Cortex of kidney (tissue), 1 donor: ENCODE results near the gene NDEL1.

ENCODE experiments used
- DNase-seq: peaks from one replicate; lab custom pipeline; 2025; lab: John Stamatoyannopoulos, UW

Gene NDEL1

DNA sequence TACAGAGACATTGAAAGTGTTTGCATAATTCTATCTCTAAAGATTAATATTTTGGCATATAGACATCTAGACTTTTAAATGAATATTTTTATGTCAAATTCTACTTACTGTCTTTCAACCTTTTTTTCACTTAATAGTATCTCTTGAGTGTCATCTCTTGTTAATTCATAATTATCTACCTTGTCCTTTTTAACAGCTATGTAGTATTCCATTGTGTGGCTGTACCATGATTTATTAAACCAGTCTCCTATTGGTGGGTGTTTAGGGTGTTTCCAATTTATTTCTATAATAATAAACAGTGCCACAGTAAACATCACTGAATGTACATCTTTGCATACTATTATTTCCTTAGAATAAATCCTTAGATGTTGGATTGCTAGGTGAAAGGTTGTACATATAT, 21.7 kb upstream of the NDEL1 start:
- no peak for DNase-seq

DNA sequence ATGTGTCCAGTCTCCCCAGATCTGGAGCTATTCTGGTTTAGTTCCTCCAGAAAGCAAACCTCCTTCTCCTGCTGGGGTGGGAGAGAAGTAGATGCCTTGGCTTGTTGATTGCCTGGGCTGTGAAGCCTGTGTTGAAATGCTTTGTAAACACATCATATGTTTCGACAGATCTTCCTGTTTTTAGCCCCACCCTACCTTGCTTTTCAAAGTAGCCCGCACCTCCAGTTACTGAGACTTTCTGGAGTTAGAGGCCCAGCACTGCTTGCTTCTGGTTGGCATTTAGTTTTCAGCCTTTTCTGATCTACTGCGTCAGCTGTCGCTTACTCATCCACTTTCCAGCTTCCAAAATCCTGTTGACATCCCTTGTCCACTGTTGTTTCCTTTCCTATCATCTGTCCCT, 17.9 kb upstream of the NDEL1 start:
- DNase-seq = no peak

DNA sequence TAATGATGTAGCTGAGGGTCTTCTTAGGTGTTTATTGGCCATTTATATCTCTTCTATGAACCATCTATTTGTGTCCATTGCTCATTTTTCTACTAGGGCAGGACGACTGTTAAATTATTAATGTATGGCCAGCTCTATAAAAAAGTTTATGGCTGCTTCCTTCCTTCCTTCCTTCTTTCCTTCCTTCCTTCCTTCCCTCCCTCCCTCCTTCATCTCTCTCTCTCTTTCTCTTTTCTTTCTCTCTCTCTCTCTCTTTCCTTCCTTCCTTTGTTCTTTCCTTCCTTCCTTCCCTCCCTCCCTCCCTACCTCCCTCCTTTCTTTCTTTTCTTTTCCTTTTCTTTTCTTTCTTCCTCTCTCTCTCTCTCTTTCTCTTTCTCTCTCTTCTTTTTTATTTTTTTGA, 17.2 kb upstream of the NDEL1 start:
- no peak for DNase-seq

DNA sequence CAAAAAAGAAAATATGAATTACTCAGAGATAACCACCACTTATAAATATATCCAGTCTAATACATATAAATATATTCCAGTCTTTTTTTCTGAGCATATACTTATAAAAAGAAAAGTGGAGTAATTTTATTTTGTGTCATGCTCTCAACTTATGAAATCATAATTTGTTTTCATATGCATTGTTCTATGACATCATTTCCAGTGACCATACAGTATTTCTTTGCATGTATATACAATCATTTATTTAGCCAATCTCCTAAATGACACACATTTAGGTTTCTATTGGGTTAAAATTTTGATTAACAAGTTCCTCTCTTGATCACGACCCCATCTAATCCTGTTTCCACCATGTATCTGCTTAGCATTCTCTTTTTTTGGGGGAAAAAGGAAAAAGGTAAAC, 16.4 kb upstream of the NDEL1 start:
- DNase-seq = no peak

DNA sequence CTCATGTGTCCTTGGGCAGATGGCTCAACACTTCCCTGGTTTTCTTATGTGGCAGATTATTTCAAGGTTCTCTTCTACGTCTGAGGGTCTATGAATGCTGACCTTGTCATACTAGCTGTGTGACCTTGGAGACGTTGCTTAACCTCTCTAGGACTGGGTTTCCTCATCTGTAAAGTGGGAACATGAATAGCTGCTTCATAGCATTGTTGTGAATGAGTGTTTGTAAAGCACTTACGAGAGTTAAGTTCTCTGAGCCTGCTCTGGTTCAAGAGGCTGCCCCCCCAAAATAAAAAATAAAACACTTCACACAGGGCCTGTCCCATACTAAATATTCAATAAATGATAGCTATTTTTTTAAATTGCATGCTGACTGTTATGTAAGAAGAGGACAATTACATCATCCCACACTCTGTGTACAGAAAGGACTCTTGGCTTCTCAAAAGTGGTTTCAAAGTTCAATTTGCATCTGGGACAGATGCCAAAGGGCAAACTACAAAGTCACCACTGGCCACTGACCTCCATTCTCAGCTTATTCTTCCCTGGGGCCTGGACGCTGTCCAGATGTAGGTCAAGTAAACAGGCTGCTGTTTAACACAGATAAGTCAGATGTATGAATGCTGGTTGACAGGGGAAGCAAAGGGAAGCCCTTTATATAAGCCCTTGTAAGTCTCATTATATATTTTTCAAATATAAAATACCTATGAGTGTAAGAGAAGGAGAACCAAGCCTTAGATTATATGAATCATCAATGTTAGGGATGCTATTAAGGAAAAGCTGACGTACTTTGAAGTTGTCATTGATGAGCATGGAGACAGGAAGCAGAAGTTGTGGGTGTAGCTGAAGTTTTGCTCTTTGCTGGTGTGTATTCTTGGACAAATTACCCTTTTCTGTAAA, 15.4 kb upstream of the NDEL1 start:
- DNase-seq = no peak

DNA sequence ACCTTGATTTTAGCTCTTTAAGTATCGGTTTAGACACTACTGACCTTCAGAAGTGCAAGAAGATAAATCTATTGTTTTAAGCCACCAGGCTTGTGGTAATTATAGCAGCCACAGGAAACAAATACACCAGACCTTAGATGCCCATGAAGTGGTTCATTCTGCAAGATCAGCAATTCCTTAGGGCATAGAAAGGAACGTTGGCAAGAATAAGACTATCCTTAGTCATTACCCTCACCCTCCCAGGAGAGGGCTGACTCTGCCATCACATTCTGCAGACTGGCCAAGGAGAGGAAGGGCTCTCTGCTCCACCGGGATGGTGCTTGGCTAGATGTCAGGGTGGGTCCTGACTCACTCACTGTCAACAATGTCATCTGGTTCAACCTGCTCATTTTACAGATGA, 14.1 kb upstream of the NDEL1 start:
- DNase-seq = no peak

DNA sequence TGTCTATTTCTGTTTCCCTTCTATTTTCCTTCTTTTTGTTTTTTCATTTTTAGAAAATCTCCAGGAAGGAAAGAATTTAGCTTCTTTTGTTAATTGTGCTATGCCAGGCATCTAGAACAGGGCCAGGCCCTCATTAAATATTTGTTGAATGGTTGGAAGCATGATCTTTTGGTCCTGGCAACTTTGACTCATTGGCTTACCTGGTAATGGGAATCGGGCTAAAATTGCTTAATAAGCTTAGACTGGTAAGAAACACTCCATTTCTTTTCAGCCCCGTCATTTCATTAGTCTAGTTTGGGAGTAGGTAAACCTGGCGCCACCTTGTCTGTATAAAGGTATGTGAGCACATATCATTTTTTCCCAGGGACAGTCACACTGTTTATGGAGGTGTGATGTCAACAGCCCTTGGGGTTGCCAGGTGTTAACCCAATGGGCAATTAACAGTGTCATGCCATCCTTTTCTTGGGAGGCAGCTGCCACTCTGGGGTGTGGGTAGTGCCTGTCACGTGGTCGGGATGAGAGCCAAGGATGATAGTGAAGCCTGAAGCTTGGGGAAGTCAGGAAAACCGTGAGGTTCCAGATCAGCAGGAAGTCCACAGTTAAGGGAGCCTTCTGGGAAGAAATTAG, 9.5 kb upstream of the NDEL1 start:
- DNase-seq = no peak

DNA sequence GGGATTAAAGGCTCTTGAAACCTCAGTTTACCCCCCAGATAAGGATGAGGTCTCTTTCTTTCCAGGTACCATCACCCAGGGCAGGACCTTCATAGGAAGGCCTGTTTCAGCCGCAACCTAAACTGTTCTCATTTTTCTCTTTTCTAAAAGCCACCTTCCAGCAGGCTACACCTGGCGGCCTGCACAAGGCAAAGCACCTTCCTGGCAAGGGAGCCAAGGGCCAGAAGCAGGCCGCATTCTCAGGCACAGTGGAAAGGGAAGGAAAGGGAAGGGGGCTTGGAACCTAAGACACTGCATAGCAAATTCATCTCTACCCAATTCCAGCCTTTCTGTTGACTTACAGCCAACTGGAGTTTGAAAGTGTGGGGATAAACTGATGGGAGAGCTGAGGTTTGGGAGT, 8.9 kb upstream of the NDEL1 start:
- no peak for DNase-seq

DNA sequence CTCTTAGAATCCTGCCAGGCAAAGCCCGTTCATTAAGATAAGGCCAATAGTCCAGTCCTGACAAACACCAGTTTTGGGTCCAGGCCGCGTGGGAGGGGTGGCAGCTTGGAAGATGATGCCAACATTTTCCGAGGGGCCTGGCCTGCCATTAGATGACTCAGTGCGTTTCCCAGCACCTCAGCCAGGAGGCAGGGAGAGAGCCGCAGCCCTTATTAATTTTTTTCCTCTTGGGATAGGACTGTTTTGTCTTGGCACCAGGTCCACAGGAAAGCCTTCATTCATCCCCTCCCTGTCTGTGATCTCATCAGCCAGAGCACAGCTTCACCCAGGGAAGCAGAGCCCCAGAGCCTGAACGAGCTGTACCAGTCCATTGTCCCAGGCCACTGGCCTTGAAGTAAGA, 4.7 kb upstream of the NDEL1 start:
- no peak for DNase-seq

DNA sequence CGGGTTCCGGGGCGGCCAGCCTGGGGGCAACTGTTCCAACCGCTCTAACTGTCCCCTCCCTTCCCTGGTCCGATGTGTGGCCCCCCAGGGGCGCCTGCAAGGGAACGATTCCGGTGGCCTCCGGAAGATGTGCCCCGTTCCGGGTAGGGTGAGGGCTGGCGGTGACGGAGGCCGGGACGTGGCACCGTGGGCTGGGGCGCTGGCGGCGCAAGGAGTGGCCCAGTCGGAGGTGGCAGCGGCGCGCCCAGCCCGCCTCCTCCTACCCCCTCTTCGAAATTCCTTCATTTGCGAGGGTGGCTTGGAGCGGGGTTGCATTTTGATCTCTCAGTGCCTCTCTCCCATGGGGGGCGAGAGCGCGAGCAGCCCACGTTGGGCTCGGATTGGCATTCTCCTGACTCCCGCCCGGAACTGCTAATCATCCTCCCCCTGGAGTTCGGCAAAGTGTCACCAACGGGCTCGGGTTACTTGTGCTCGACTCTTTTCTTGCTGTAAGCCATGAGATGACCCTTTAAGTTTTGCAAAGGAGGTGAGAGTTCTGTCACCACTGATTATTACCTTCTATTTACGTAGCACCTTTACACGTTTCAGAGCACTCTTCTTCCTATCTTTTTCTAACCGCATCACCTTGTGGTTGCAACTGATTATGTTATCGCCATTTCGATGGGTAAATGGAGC, 622 bp downstream of the NDEL1 start:
- DNase-seq = no peak

DNA sequence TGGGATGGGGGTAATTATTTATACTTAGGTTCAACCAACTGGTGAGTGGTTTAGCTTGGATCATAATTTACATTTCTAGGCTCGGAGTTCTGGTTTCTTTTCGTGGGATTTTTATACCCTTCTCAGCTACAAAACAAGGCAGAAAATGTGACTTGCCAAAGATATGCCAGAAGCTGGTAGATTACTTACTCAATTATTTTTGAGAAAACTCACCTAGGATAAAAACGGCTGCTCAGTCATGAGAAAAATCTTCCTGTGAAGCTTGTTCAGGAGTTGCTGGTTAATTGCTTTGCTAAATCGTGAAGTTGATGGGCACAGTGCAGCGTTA, 1.1 kb downstream of the NDEL1 start:
- DNase-seq = no peak

DNA sequence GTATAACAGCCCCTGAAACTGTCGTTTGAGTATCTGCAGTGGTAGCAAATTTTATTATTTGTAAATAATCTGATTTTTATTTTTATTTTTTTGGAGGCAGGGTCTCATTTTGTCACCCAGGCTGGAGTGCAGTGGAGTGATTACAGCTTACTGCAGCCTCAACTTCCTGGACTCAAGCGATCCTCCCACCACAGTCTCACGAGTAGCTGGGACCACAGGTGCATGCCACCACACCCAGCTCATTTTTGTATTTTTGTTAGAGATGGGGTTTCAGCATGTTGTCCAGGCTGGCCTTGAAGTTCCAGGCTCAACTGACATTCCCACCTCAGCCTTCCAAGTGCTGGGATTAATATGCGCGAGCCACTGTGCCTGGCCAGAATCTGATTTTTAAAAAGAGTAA, 2.8 kb downstream of the NDEL1 start:
- no peak for DNase-seq

DNA sequence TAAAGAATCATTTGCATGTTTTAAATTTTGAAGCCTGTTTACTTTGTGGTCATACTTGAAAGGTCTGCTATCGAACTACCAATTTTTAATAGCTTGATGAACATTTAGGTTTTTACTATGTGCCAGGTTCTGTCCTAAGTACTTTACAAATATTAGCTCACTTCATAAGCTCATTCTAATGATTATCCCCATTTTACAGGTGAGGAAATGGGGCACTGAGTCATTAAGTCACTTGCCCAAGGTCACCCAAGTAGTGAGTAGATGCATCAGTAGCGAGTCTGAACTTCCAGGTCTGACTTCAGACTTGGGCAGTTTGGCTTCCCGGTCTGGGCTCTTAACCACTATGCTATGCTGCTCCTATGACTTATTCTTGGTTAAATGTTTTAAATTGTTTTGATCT, 4.0 kb downstream of the NDEL1 start:
- DNase-seq = no peak

DNA sequence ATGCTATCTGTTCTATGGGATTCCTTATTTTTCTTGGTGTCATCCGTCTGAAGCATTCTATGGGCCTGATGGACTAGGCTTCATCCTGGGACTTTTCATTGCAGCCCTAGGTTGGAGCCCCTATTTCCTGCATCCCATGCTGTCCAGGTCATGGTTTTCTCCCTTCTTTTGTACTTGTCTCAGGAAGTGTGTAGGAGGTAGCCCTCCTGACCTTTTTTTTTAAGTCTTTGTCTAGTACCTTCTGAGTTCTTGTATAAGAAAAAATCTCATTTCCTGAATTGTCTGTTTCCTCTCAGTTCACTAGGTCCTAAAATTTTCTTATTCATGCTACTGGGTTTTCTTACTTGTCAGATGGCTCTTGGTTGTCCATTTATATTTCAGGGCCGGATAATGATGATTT, 6.0 kb downstream of the NDEL1 start:
- DNase-seq = no peak

DNA sequence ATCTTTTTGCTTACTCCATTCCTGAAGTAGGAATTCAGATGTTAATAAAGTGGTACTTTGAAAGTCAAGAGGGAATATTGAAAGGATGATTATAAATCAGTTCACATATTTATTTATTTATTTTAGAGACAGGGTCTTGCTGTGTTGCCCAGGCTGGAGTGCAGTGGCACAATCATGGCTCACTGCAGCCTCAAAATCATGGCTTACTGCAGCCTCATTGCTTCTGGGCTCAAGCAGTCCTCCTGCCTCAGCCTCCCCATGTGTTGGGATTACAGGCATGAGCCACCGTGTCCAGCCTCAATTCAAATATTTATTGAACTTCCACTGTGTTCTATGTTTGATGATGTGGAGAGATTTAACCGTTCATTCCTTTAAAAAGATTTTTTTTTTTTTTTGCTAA, 6.6 kb downstream of the NDEL1 start:
- no peak for DNase-seq

DNA sequence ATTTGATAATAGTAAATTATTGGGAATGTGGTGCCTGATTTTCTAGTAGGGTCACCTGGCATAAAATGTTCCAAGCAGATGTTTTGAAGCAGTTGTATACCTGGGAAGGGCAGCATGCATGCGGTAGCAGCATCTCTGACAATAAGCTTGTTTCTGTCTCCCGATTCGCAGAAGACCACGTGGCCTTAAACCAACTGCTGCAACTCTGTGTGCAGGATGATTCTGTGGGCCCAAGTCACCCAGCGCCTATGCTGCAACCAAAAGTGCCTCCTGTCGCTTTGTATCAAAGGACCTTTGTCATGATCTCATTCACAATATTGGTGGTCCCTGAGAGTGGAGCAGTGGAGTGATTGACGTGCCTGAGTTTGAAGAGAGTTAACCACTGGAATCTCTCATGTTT, 8.1 kb downstream of the NDEL1 start:
- no peak for DNase-seq

DNA sequence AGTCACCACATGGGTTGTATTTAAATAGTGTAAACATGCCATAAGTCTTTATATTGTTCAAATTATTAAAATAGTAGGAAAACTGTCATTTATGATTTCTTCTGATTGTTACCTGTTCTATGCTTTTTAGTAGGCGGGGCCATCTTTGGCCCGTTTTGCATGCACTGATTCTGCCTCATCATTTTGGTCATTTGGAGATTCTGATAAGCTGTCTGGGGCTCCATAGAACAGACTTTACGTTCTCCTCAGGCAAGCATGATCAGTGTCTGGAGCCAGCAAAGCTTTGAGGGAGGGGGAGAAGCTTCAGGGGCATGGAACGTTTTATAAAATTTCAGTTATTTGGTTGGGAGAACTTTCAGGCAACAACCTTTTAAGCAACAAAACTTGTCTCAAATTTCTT, 8.8 kb downstream of the NDEL1 start:
- DNase-seq = no peak

DNA sequence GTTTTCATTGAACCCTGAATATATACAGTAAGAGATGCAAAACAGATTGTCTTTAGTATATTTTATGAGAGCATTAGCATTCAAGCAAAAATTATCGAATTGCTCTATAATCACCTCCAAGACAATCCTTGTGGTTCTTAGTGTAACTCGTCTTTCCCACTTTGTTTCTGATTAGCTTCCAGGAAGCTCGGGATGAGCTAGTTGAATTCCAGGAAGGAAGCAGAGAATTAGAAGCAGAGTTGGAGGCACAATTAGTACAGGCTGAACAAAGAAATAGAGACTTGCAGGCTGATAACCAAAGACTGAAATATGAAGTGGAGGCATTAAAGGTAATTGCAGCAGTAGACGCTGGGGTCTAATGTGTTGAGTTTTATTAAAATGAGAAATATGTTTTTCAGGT, 9.9 kb downstream of the NDEL1 start:
- DNase-seq = no peak

DNA sequence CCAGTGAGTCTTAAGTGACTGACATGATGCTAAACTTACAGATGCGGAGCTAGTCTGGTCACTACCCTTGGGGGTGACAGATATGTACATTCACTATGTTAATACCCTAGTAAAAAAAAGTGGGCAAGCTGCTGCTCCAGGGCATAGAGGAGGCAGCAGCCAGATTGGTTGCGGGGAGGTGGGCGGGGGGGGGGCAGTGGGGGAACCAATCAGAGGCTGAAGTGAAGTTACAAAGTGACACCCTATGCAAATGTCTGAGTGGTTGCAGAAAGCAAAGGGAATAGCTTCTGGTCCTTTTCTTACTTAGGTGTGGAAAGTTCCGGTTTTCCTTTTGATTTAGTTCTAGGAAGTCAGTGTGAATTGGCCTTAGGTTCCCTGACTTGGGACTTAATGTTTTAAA, 12.1 kb downstream of the NDEL1 start:
- DNase-seq = no peak

DNA sequence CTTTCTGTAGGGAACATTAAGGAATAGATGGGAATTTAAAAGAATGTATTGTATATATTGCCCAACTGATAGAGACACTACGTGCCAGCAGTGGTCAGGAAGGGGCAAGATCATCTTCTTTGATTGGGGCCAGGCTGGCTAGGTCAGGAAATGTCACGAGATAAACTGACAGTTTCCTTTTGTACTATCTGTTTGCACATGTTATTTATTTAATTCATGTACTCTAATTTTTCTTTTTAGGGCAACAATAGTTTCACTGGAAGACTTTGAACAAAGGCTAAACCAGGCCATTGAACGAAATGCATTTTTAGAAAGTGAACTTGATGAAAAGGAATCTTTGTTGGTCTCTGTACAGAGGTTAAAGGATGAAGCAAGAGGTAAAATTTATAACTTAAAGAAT, 12.6 kb downstream of the NDEL1 start:
- no peak for DNase-seq

DNA sequence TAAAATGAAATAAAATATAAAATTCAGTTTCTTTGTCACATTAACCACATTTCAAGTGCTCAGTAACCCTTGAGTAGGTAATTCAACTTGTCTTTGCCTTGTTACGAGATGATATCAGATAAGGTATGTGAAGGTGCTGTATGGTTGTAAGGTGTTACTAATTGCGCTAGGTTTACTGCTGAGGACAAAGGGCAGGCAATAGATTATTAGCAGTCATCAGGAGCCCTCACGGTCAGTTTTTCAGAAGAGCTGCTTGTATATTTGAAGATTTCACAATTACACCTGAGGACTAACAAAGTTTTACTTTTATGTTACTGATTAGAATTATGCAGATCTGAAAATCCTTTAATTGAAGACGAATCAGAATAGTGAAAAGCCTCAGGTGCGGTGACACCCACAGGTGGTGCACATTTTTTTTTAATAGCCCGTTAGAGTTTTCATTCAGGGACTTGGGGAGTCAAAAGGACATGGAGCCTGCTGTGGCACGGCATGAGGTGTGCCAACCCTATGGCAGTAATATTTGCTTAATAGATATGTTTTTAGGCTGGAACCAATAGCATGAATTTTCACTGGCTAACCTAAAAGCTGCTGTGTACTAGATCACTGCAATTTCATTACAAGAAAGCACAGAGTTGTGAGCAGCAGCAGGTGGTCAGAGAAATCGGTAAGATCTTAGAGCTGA, 16.4 kb downstream of the NDEL1 start:
- DNase-seq = no peak

DNA sequence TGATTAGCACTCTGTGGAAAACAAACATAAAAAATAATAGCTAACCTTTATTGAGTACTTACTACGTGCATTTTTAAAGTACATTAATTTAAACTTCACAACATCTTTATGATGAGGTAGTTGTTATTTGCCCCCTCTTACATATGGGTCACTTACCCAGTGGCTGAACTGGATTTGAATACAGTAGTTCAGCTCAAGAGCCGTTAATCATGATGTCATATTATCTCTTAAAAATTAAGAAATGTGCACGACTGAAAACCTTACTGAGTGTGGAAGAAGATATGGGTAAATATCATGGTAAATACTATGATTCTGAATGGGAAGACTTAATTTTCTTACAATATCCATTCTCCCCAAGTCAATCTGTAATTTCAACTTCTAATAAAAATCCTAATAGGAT, 17.6 kb downstream of the NDEL1 start:
- no peak for DNase-seq

DNA sequence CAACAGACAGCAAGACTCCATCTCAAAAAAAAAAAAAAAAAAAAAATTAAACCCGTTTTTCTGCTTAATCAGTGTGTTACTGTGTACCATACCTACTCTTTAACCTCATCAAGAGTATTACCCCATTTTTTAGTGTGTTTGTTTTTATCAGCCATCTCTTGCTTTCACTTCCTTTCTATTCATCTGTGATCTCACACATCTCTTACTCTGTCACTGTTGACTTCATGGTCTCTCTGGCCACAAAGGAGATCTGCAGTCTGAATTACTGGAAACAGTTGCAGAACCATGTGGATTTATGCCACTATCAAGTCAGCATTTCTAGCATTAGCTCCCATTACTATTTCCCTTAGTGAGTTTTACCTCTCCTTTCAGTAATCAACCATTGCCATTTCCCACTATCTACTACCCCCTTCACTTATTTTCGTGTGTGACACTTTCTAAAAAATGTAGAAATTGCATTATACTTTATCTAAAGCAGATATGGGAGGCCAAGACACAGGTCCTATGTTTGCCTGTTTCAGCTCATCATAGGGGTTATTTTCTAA, 20.1 kb downstream of the NDEL1 start:
- DNase-seq = no peak
